Endothelial cell of umbilical vein (primary cell): ENCODE results near the gene CXCL14. TPM values are rescaled to one million over a fixed set of nuclear protein-coding genes. Genes with fewer than 3 reads are reported as not detected.

Source experiments
- BruUV-seq: library from RNA; stranded (reverse); fragments of 400-500 nt; replicated peaks from 2 replicates; lab custom pipeline; 2021; lab: Mats Ljungman, UMichigan
- CTCF ChIA-PET: fragments of 300-600, 350-600 bp; sonication (Branson Sonifier 250); formaldehyde crosslinking; loops from one replicate; lab custom pipeline; 2021; ENCODE audit warnings: antibody characterized with exemption, inconsistent platforms; lab: Charles Lee
- POLR2A ChIA-PET: fragments of 300-600, 350-600 bp; sonication (Branson Sonifier 250); formaldehyde crosslinking; loops from one replicate; lab custom pipeline; 2021; ENCODE audit warnings: antibody characterized with exemption, inconsistent platforms; lab: Charles Lee
- DNase-seq: peaks from one replicate; pipeline ENCODE4 v3.0.0-alpha.2; 2011; ENCODE audit warnings: low read depth, low spot score
- FAIRE-seq: peaks from 2 replicates; lab custom pipeline; 2011; peaks lifted over from hg19 to GRCh38; lab: Jason Lieb, UNC
- H2AFZ ChIP-seq: 2 replicates; pipeline ENCODE4 v1.6.0; 2012; ENCODE audit warnings: low read depth, low read length, control low read depth, inconsistent platforms
- H3K27ac ChIP-seq: 2 replicates; pipeline ENCODE4 v1.5.1; 2011; ENCODE audit warnings: low read depth, mild to moderate bottlenecking, control low read depth, low read length, moderate library complexity; ENCODE audit not compliant: insufficient read depth
- H3K27me3 ChIP-seq, 2 experiments: 2 replicates each; pipeline versions ENCODE4 v1.6.0 to v1.6.1; 2011; ENCODE audit warnings: low read length in 2 of 2, mixed read lengths in 1 of 2; ENCODE audit not compliant: control insufficient read depth in 2 of 2, insufficient read depth in 2 of 2
- H3K36me3 ChIP-seq, 2 experiments: 2 replicates in 1 of 2; 3 replicates in 1 of 2; pipeline ENCODE4 v1.5.1; 2011; ENCODE audit warnings: low read length in 2 of 2, mild to moderate bottlenecking in 1 of 2, moderate library complexity in 1 of 2; ENCODE audit not compliant: control insufficient read depth in 2 of 2, insufficient read depth in 2 of 2; ENCODE audit errors: extremely low read depth in 1 of 2
- H3K4me1 ChIP-seq: 3 replicates; pipeline ENCODE4 v1.5.1; 2011; ENCODE audit warnings: mild to moderate bottlenecking, low read length; ENCODE audit not compliant: control insufficient read depth, insufficient read depth; ENCODE audit errors: extremely low read depth
- H3K4me2 ChIP-seq: 2 replicates; pipeline ENCODE4 v1.6.1; 2011; ENCODE audit warnings: low read length, control low read depth, mixed read lengths; ENCODE audit not compliant: insufficient read depth
- H3K4me3 ChIP-seq, 3 experiments: fragments of 200-600 bp in 1 of 3; sonication (generic), shearing (Covaris generic) in 1 of 3; replicated peaks in 1 of 3; 2 replicates each; pipeline ENCODE4 v1.5.1; 2011 to 2016; ENCODE audit warnings: control low read depth in 3 of 3, low read length in 3 of 3, mild to moderate bottlenecking in 2 of 3, inconsistent platforms in 1 of 3, low read depth in 1 of 3, moderate library complexity in 1 of 3; ENCODE audit not compliant: insufficient read depth in 1 of 3
- H3K79me2 ChIP-seq: 2 replicates; pipeline ENCODE4 v1.6.0; 2012; ENCODE audit warnings: low read length, inconsistent platforms; ENCODE audit not compliant: control insufficient read depth, insufficient read depth
- H3K9ac ChIP-seq: replicated peaks from 2 replicates; pipeline ENCODE3; 2011; ENCODE audit warnings: low read length, control low read depth; ENCODE audit not compliant: insufficient read depth; ENCODE audit errors: extremely low read depth
- H3K9me1 ChIP-seq: replicated peaks from 3 replicates; pipeline ENCODE4 v1.6.0; 2011; ENCODE audit warnings: mild to moderate bottlenecking, low read length; ENCODE audit not compliant: control insufficient read depth, insufficient read depth; ENCODE audit errors: extremely low read depth
- H3K9me3 ChIP-seq: replicated peaks from 2 replicates; pipeline ENCODE4 v1.5.1; 2012; ENCODE audit warnings: low read length, inconsistent platforms; ENCODE audit not compliant: control insufficient read depth, insufficient read depth
- H4K20me1 ChIP-seq: replicated peaks from 2 replicates; pipeline ENCODE3; 2011; ENCODE audit warnings: mild to moderate bottlenecking, low read length; ENCODE audit not compliant: control insufficient read depth, insufficient read depth; ENCODE audit errors: extremely low read depth
- EZH2 ChIP-seq: IDR thresholded peaks from 2 replicates; pipeline ENCODE4 v1.6.1; 2012; ENCODE audit warnings: borderline replicate concordance, low read depth, mild to moderate bottlenecking, moderate library complexity, low read length, inconsistent platforms; ENCODE audit not compliant: severe bottlenecking
- FOS ChIP-seq: IDR thresholded peaks from 2 replicates; pipeline ENCODE4 v1.6.1; 2011; ENCODE audit warnings: mild to moderate bottlenecking, low read length, moderate library complexity, borderline replicate concordance; ENCODE audit not compliant: insufficient read depth
- GATA2 ChIP-seq: IDR thresholded peaks from 2 replicates; pipeline ENCODE4 v1.7.0; 2011; ENCODE audit warnings: low read depth, mild to moderate bottlenecking, moderate library complexity, mixed read lengths, low read length; ENCODE audit not compliant: insufficient read length, insufficient read depth
- JUN ChIP-seq: IDR thresholded peaks from 2 replicates; pipeline ENCODE4 v1.6.1; 2011; ENCODE audit warnings: borderline replicate concordance, low read depth; ENCODE audit not compliant: insufficient read length, insufficient read depth
- MAX ChIP-seq: IDR thresholded peaks from 2 replicates; pipeline ENCODE4 v1.6.1; 2011; ENCODE audit not compliant: insufficient read depth, insufficient read length
- MYC ChIP-seq: IDR thresholded peaks from one replicate; pipeline ENCODE4 v1.6.1; 2011; ENCODE audit warnings: mild to moderate bottlenecking, low read depth, low read length
- POLR2A ChIP-seq: IDR thresholded peaks from 2 replicates; pipeline ENCODE4 v1.6.1; 2012; ENCODE audit warnings: low read depth, mild to moderate bottlenecking, control low read depth, low read length
- POLR2AphosphoS5 ChIP-seq: IDR thresholded peaks from 2 replicates; pipeline ENCODE4 v1.6.1; 2012; ENCODE audit warnings: low read depth, mild to moderate bottlenecking, control low read depth, low read length, moderate library complexity; ENCODE audit not compliant: insufficient read depth
- dilution Hi-C: fragments of 300-500 bp; cut with MboI; formaldehyde crosslinking; loops from one replicate; pipeline ENCODE4 v1.15.0; 2019; ENCODE audit warnings: low sequenced_read_pairs; ENCODE audit not compliant: extremely low pct_ligation_motif_present
- intact Hi-C: fragments of 100-400 bp; cut with micrococcal nuclease; formaldehyde crosslinking; loops from one replicate; pipeline ENCODE4 v1.10.0; 2022
- polyA plus RNA-seq, 4 experiments: library from polyadenylated mRNA; depleted of rRNA in 3 of 4; stranded (reverse) in 3 of 4; unstranded in 1 of 4; fragments of >200 nt; gene quantifications; 2 replicates each; pipeline versions ENCODE4 v1.2.1 to v1.2.3, GENCODE V29; 2011 to 2012; ENCODE audit warnings: missing spikeins in 1 of 4
- total RNA-seq: library from RNA; stranded (reverse); gene quantifications from 2 replicates; pipeline ENCODE4 v1.2.3, GENCODE V29; 2021

The CXCL14 gene
- total and polyA plus RNA-seq, 2 donors (not counting 3 experiments of a cell fraction or from before 2014, with no cell fraction given): not detected

DNA sequence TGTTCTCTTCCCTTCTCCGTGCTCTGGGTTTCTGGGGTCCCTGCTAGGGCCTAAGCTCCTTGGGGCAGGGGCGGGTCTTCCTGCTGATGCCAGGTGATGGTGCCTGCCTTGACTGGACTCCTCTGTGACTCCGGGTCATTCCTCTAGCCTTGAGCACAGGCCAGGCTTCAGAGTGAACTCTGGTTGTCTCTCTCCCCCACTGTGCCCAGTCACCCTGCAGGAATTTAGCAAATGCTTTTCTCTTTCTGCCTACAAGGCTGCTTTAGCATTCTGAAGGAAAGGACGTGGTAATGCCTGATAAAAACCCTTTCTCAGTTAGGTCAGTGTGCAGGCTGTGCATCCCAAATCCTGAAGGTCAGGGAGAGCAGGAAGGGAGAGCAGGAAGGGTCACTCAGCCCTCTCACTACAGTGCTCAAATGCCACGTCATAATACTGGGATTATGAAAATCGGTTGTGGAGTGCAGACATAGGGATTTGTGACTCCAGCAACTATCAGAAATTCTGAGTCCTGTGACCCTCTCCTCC, 2.7 kb downstream of the CXCL14 start:
- H3K4me2 ChIP-seq: no peak overlapping the region
- peaks cover 36 to 40% of the 10 kb centered on the region in 2 experiments for H3K27me3 ChIP-seq
- no TSS peak for BruUV-seq
- ChIA-PET CTCF (interaction anchor here (1.1 to 3.6 kb wide), 4 partner anchors 10 to 119 kb away, joined by 4 to 34 read pairs (median 9); no protein-coding TSS in a partner anchor), POLR2A (no interaction called here)
- dilution Hi-C loops (loop anchor here (25.0 kb wide), 1 partner anchor 261 kb away; the partner anchor contains the start of gene SLC25A48), intact Hi-C loops (no loop called here)
- H2AFZ ChIP-seq: no peak overlapping the region
- DNase-seq: no peak
- H3K9me3 ChIP-seq: no peaks in the 10 kb centered on the region
- no peaks in the 10 kb centered on the region for H4K20me1 ChIP-seq
- H3K4me3 ChIP-seq: no peak overlapping the region
- no peaks in the 10 kb centered on the region for H3K9me1 ChIP-seq
- no peaks in the 10 kb centered on the region for H3K4me1 ChIP-seq
- no peak overlapping the region for H3K9ac ChIP-seq
- H3K79me2 ChIP-seq: no peaks in the 10 kb centered on the region
- H3K27ac ChIP-seq: no peak overlapping the region
- TF ChIP-seq MAX (no peak), JUN (no peak), MYC (no peak), POLR2AphosphoS5 (no peak)
- no peak for FAIRE-seq
- H3K36me3 ChIP-seq: no peaks in the 10 kb centered on the region

GRCh38 chr5:135574493-135574892, 4.3 kb downstream of the CXCL14 start:
- TF ChIP-seq POLR2A: no peak
- no peak for TF ChIP-seq FOS
- TF ChIP-seq EZH2: no peak
- no peak for TF ChIP-seq GATA2
- TF ChIP-seq JUN: no peak
- TF ChIP-seq MAX: no peak
- Histone ChIP-seq H3K4me3 (no peak overlapping the region), H2AFZ (no peak overlapping the region), H3K27ac (no peak overlapping the region), H3K36me3 (no peaks in the 10 kb centered on the region), H3K4me1 (no peaks in the 10 kb centered on the region), H3K9me3 (no peaks in the 10 kb centered on the region), H3K27me3 (peaks cover 29 to 30% of the 10 kb centered on the region in 2 experiments), H3K79me2 (no peaks in the 10 kb centered on the region), H3K9me1 (no peaks in the 10 kb centered on the region), H3K9ac (no peak overlapping the region), H4K20me1 (no peaks in the 10 kb centered on the region), H3K4me2 (no peak overlapping the region)
- no peak for FAIRE-seq
- intact Hi-C loops: no loop called here
- BruUV-seq: no TSS peak
- ChIA-PET CTCF (interaction anchor here (0.9 to 14.3 kb wide), 4 partner anchors 9 to 147 kb away, joined by 3 to 664 read pairs (median 28); no protein-coding TSS in a partner anchor), POLR2A (no interaction called here)
- dilution Hi-C loops: loop anchor here (25.0 kb wide), 1 partner anchor 112 kb away; the partner anchor contains the start of gene TIFAB
- DNase-seq: no peak
